ENCODE measurements around the gene ZBED3. TPM values are rescaled to one million over a fixed set of nuclear protein-coding genes. Genes with fewer than 3 reads are reported as not detected.
"Not testable (repeated sequence)": the region's sequence is repeated elsewhere in the genome, so short reads cannot be mapped to it uniquely, and the experiment has no call there.

ZBED3 gene
- total and polyA plus RNA-seq, 11 donors = 2.8 to 8.1 (median 5.7) TPM

- TF ChIP-seq, protein P1, sequence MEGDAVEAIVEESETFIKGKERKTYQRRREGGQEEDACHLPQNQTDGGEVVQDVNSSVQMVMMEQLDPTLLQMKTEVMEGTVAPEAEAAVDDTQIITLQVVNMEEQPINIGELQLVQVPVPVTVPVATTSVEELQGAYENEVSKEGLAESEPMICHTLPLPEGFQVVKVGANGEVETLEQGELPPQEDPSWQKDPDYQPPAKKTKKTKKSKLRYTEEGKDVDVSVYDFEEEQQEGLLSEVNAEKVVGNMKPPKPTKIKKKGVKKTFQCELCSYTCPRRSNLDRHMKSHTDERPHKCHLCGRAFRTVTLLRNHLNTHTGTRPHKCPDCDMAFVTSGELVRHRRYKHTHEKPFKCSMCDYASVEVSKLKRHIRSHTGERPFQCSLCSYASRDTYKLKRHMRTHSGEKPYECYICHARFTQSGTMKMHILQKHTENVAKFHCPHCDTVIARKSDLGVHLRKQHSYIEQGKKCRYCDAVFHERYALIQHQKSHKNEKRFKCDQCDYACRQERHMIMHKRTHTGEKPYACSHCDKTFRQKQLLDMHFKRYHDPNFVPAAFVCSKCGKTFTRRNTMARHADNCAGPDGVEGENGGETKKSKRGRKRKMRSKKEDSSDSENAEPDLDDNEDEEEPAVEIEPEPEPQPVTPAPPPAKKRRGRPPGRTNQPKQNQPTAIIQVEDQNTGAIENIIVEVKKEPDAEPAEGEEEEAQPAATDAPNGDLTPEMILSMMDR (IDR thresholded peaks at IDR 0.05) = no peak
- TF ChIP-seq POLR2A (IDR thresholded peaks at IDR 0.05) = no peak
- intact Hi-C loops (cut with DNase I) = no loop called here
- no peak overlapping the region for H3K4me3 ChIP-seq
- WGBS, 4 donors = 98 to 100% (median 99%) methylated on average over 2 of the region's 2 CpGs
- DNase-seq (no peak), ATAC-seq (no peak)
- H3K4me1 ChIP-seq = no peaks in the 10 kb centered on the region
- no peaks in the 10 kb centered on the region for H3K9me3 ChIP-seq
- H3K27me3 ChIP-seq = no peaks in the 10 kb centered on the region
- no peaks in the 10 kb centered on the region for H3K36me3 ChIP-seq
- no peak overlapping the region for H3K27ac ChIP-seq
Measured at GRCh38 chr5:77120086-77120485, 33.0 kb upstream of the ZBED3 start.

DNA sequence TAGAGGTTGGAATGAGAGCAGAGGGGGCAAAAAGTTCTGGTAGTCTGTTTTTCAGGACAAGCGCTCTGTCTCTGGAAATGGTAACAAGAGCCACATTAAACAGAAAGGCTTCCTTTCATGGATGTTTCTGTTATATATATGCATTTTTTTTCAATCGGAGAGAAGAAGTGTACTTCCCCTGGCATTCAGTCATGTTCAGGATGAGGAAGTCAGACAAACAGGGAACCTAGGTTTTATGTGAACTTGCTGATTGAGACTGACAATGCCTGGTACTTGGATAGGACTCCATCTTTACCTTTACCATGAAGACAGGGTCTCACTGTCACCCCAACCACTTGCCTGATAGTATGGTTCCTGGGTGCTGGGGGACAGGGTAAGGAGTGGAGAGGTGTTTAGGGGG, 30.1 kb upstream of the ZBED3 start:
- H3K27me3 ChIP-seq = no peaks in the 10 kb centered on the region
- intact Hi-C loops (cut with DNase I) = no loop called here
- TF ChIP-seq, protein P1 (IDR thresholded peaks at IDR 0.05) = no peak
- no peak for TF ChIP-seq POLR2A (IDR thresholded peaks at IDR 0.05)

DNA sequence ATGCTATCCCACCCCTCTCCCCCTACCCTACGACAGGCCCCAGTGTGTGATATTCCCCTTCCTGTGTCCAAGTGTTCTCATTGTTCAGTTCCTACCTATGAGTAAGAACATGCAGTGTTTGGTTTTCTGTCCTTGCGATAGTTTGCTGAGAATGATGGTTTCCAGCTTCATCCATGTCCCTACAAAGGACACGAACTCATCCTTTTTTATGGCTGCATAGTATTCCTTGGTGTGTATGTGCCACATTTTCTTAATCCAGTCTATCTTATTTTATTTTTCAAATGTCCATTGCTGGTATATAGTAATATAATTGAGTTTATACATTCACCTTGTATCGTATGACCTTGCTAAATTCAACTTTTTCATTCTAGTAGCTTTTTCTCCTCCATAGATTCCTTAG, 19.9 kb upstream of the ZBED3 start:
- H3K27ac ChIP-seq; H3K27me3 ChIP-seq; DNase-seq; H3K36me3 ChIP-seq; H3K4me3 ChIP-seq; ATAC-seq; intact Hi-C loops (cut with DNase I); H3K4me1 ChIP-seq: not testable (repeated sequence)
- WGBS, 4 donors = 96 to 99% (median 98%) methylated on average over 4 of the region's 4 CpGs
- peaks cover 0 to 15% (median 0%) of the 10 kb centered on the region in 12 donors for H3K9me3 ChIP-seq

More for the DNA sequence above, 30.1 kb upstream of the ZBED3 start:
- 75 to 81% (median 77%) methylated on average over 2 of the region's 2 CpGs for WGBS, 4 donors
- no peak for DNase-seq
- Histone ChIP-seq H3K4me3 (no peak overlapping the region), H3K27ac (no peak overlapping the region), H3K4me1 (no peaks in the 10 kb centered on the region), H3K36me3 (no peaks in the 10 kb centered on the region), H3K9me3 (peaks cover 0 to 12% (median 0%) of the 10 kb centered on the region in 12 donors)
- no peak for ATAC-seq

GRCh38 chr5:77104813-77105212, 17.7 kb upstream of the ZBED3 start:
- H3K4me3 ChIP-seq = no peak overlapping the region
- no peaks in the 10 kb centered on the region for H3K36me3 ChIP-seq
- intact Hi-C loops (cut with DNase I) = no loop called here
- peaks cover 0 to 15% (median 0%) of the 10 kb centered on the region in 12 donors for H3K9me3 ChIP-seq
- no peak overlapping the region for H3K27ac ChIP-seq
- H3K27me3 ChIP-seq = no peaks in the 10 kb centered on the region
- TF ChIP-seq, protein P1 (IDR thresholded peaks at IDR 0.05) = no peak
- TF ChIP-seq POLR2A (IDR thresholded peaks at IDR 0.05) = no peak
- DNase-seq (no peak), ATAC-seq (no peak)
- H3K4me1 ChIP-seq = no peaks in the 10 kb centered on the region

DNA sequence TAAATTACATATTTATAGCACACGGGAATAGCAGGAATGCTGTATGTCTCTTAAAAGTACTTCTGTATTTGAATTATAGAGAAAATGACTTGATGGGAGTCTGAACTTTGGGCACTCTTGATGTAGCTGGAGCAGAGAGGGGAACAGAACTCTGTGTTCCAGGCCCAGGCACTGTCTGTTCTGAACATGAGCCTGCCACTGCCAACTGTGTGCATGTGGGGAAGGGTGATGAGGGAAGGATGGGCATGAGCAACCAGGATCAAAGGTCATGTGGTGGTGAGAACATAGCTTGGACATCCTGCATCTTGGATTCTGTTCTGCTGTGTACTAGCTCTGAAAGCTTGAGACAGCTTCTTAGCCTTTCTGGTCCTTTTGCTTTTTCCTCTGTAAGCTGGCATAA, 16.4 kb upstream of the ZBED3 start:
- H3K36me3 ChIP-seq = no peaks in the 10 kb centered on the region
- no peak overlapping the region for H3K4me3 ChIP-seq
- no peak overlapping the region for H3K27ac ChIP-seq
- no peaks in the 10 kb centered on the region for H3K27me3 ChIP-seq
- H3K9me3 ChIP-seq = peaks cover 0 to 15% (median 0%) of the 10 kb centered on the region in 12 donors
- 89 to 99% (median 96%) methylated on average over 1 of the region's 1 CpG for WGBS, 4 donors
- DNase-seq (no peak), ATAC-seq (no peak)
- no peaks in the 10 kb centered on the region for H3K4me1 ChIP-seq
- TF ChIP-seq, protein P1 (IDR thresholded peaks at IDR 0.05) = no peak
- TF ChIP-seq POLR2A (IDR thresholded peaks at IDR 0.05) = no peak
- intact Hi-C loops (cut with DNase I) = no loop called here
